Activated naive CD8-positive, alpha-beta T cell treated with anti-CD3 and anti-CD28 coated beads, Interleukin-2, amount 50 U/mL, for 24 hours (primary cell): ENCODE results near the gene LPAR6.

Source experiments
- ATAC-seq: fragments of 150-1000 bp; cut with Tn5 transposase; one replicate; pipeline ENCODE4 v1.10.0; 2021
- DNase-seq: peaks from one replicate; pipeline ENCODE4 v3.0.0; 2021
- H3K27ac Mint-ChIP-seq: one replicate; pipeline ENCODE4 v1.8.0; 2021; ENCODE audit warnings: mild to moderate bottlenecking, mixed read lengths
- H3K27me3 Mint-ChIP-seq: one replicate; pipeline ENCODE4 v1.8.0; 2021; ENCODE audit warnings: mixed read lengths
- H3K36me3 Mint-ChIP-seq: one replicate; pipeline ENCODE4 v1.8.0; 2021; ENCODE audit warnings: low read depth, mixed read lengths
- H3K4me1 Mint-ChIP-seq: one replicate; pipeline ENCODE4 v1.8.0; 2021; ENCODE audit warnings: mixed read lengths
- H3K4me3 Mint-ChIP-seq: one replicate; pipeline ENCODE4 v1.8.0; 2021; ENCODE audit warnings: mild to moderate bottlenecking, moderate library complexity, mixed read lengths
- H3K9me3 Mint-ChIP-seq: one replicate; pipeline ENCODE4 v1.8.0; 2021; ENCODE audit warnings: mixed read lengths

LPAR6 gene

DNA sequence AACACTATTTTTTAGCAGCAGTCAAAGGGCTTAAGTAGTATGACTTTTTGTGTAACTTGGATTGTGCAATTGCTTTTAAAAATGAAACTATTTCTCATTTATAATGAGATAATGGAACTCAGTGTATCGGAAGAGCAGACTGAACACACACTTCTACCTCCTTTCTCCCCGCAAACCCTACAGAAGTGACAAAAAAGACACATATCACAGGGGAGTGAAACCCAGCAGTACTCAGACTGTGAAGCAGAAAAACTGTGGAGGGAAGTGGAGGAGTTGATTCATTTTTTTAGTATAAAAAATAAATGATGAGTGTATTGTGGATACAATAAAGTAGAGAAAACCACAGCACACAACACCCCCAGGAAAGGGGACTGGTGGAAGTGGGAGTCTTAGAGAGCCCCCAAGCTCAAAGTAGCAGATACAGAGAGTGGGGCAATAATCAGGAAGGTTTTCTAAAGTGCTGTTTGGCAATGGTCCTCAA, 9.7 kb downstream of the LPAR6 start:
- peak overlapping the region; percentile 29 for H3K4me3 Mint-ChIP-seq

DNA sequence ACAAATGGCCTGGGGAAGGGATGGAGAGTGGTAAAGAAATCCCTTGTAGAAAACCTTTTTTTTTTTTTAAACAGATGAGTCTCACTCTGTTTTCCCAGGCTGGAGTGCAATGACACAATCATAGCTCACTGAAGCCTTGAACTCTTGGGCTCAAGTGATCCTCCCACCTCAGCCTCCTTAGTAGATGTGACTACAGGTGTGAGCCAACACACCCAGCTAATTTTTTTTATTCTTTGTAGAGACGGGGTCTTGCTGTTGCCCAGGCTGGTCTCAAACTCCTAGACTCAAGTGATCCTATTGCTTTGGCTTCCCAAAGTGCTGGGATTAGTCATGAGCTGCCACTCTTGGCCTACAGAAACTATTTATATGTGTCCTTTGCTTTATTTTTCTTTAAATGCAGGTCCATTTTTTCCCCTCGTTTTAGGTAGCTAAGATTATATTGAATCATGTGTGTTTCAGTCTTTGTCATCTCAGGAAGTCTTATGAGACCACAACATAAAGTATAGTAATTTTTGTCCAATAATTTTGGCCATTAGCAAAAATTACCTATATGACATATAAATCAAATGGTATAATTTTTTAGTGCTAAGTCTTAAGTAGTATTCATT, 10.5 kb downstream of the LPAR6 start:
- H3K9me3 Mint-ChIP-seq = no peaks in the 10 kb centered on the region
- H3K4me1 Mint-ChIP-seq = peaks cover 67% of the 10 kb centered on the region
- H3K4me3 Mint-ChIP-seq = peak overlapping the region; percentile 13
- ATAC-seq = peak; percentile 41
- H3K27ac Mint-ChIP-seq = peak overlapping the region; percentile 74
- no peaks in the 10 kb centered on the region for H3K27me3 Mint-ChIP-seq
- peaks cover 1% of the 10 kb centered on the region for H3K36me3 Mint-ChIP-seq
- no peak for DNase-seq

More for the DNA sequence above, 9.7 kb downstream of the LPAR6 start:
- peak; percentile 24 for DNase-seq
- H3K27ac Mint-ChIP-seq = peak overlapping the region; percentile 69
- H3K4me1 Mint-ChIP-seq = peaks cover 70% of the 10 kb centered on the region
- peaks cover 1% of the 10 kb centered on the region for H3K36me3 Mint-ChIP-seq
- ATAC-seq = peak; percentile 96
- H3K9me3 Mint-ChIP-seq = no peaks in the 10 kb centered on the region
- no peaks in the 10 kb centered on the region for H3K27me3 Mint-ChIP-seq

DNA sequence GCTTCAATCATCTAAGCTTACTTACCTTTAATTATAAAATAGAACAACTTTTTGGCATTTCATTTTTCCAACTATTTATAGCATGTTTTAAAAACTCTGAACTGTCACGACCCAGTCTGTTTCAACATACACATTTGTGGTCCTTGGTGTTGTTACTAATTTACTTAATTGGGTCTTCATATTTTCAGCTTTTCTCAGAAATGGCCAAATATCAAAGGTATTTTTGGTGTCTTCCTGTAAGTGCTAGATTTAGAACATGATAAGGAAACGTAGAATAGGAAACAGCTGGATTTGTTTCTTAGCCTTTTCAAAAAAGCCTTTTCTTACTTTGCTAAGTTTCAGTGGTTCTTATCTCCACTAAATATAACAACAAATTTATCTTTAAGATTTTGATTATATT, 11.4 kb downstream of the LPAR6 start:
- ATAC-seq (no peak), DNase-seq (no peak)
- H3K4me1 Mint-ChIP-seq = peaks cover 62% of the 10 kb centered on the region
- no peaks in the 10 kb centered on the region for H3K27me3 Mint-ChIP-seq
- no peaks in the 10 kb centered on the region for H3K9me3 Mint-ChIP-seq
- H3K27ac Mint-ChIP-seq = peak overlapping the region; percentile 41
- H3K4me3 Mint-ChIP-seq = no peak overlapping the region
- peaks cover 6% of the 10 kb centered on the region for H3K36me3 Mint-ChIP-seq

DNA sequence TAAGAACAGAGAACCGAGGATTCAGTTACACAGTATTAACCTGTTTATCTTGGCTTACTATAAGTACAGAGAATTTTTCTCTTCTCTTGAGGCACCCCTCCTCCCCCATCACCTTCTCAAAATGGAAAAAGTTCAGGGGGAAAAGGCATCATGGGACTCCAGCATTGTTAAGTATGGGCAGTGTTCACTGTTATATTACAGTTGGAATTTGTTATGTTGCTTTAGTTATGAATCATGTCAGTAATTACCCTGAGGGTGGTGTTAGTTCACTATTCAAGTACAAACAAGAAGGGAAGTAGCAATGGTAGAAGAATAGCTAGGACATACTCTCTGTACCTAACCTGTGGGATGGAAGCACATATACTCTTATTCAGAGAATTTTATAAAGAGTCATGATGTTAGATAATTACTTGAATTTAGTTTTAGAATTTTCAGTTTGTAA, 12.0 kb downstream of the LPAR6 start:
- H3K9me3 Mint-ChIP-seq = no peaks in the 10 kb centered on the region
- H3K36me3 Mint-ChIP-seq = peaks cover 9% of the 10 kb centered on the region
- peak; percentile 27 for ATAC-seq
- no peak for DNase-seq
- H3K4me3 Mint-ChIP-seq = peak overlapping the region; percentile 39
- no peaks in the 10 kb centered on the region for H3K27me3 Mint-ChIP-seq
- peak overlapping the region; percentile 88 for H3K27ac Mint-ChIP-seq
- peaks cover 56% of the 10 kb centered on the region for H3K4me1 Mint-ChIP-seq

DNA sequence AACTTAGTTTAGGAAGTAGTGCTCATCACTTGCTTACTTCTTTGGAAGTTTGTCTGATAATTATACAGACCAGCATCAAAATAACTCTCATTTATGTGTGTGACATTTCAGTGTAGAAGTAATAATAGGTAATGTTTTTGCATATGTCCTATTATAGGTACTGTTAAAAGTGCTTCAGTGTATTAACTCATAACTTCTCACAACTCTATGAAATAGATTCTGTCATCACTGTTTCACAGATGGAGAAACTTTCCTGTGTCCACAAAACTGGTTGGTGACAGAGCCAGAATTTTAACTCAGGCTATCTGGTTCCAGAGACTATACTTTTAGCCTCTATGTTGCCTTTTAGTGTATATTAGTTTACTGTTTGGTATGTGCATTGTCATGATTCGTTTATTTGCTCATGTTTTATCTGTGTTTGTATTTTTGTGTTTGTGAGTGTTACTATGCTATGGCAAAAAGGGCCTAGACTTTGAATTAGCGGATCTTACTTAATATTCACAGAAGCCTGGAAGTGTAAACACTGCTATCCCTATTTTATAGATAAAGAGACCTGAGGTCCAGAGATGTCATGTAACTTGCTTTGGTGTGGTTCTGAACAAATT, 12.7 kb downstream of the LPAR6 start:
- H3K4me3 Mint-ChIP-seq = no peak overlapping the region
- H3K36me3 Mint-ChIP-seq = peaks cover 16% of the 10 kb centered on the region
- DNase-seq (no peak), ATAC-seq (no peak)
- H3K27ac Mint-ChIP-seq = peak overlapping the region; percentile 88
- H3K4me1 Mint-ChIP-seq = peaks cover 51% of the 10 kb centered on the region
- H3K9me3 Mint-ChIP-seq = no peaks in the 10 kb centered on the region
- no peaks in the 10 kb centered on the region for H3K27me3 Mint-ChIP-seq

DNA sequence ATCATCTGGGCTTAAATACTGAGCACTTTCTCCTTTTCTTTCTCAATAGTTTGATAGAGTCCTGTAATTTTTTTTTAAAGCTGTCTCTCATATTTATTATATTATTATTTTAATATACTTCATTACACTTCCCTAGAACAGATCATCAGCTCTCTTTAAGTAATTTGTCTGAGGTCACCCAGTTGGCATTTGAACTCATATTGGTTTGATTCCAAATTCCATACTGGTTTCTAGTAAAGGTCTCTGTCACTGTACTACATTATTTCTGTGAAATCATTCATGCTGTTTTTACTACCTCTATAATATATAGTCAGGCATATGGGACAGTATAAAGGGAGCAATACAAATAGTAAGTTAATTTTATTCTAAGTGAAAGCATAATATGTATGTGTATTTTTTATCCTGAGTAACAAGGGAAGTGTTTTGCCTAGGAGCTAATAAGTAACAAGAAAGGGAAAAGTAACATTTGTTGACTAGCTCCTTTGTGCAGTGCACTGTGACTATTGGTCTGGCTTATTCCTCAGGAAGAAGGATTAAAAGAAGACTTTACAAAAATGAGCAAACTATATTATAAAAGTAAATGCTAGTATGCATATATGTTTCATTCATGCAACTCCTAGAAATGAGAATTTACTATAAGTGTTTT, 14.3 kb downstream of the LPAR6 start:
- Mint-ChIP-seq H3K27me3 (no peaks in the 10 kb centered on the region), H3K9me3 (no peaks in the 10 kb centered on the region), H3K4me3 (no peak overlapping the region), H3K36me3 (peaks cover 26% of the 10 kb centered on the region), H3K4me1 (peaks cover 41% of the 10 kb centered on the region), H3K27ac (no peak overlapping the region)
- DNase-seq (no peak), ATAC-seq (no peak)

DNA sequence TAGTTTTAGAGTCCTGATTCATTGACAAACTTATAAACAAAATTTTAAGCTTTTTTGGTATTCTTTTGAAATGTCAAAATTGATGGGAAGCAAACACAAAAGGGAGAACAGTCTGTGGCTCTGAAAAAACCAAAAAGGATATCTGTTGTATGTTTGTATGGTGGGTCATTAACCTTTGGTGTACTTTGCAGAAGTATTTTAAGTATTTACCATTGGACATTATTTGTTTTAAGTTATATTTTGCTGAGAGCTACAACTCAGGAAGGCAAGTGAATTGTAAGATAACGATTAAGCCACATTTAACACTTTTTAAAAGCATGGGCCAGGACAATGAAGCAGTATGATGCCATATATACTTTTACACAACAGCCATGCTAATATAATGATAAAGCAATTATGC, 15.2 kb downstream of the LPAR6 start:
- H3K4me3 Mint-ChIP-seq = no peak overlapping the region
- H3K27ac Mint-ChIP-seq = no peak overlapping the region
- DNase-seq = no peak
- peaks cover 6% of the 10 kb centered on the region for H3K9me3 Mint-ChIP-seq
- ATAC-seq = no peak
- H3K27me3 Mint-ChIP-seq = no peaks in the 10 kb centered on the region
- H3K36me3 Mint-ChIP-seq = peaks cover 35% of the 10 kb centered on the region
- H3K4me1 Mint-ChIP-seq = peaks cover 34% of the 10 kb centered on the region

DNA sequence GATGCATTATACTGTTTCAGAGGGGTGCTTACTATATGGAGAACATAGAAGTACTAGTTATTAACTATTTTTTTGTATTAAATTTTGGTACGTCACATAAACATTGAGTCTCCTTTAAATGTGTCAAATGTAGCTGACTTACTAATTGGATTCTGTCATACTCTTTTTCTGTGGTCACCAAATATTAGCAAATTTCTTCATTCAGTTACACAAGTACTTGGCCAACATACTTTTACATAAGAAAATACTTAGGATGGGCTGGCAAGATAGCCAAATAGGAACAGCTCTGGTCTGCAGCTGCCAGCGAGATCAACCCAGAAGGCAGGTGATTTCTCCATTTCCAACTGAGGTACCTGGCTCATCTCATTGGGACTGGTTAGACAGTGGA, 19.2 kb downstream of the LPAR6 start:
- Mint-ChIP-seq H3K9me3 (peaks cover 21% of the 10 kb centered on the region), H3K27me3 (no peaks in the 10 kb centered on the region), H3K36me3 (peaks cover 62% of the 10 kb centered on the region), H3K4me3 (no peak overlapping the region), H3K27ac (no peak overlapping the region), H3K4me1 (peaks cover 6% of the 10 kb centered on the region)
- ATAC-seq (no peak), DNase-seq (no peak)

DNA sequence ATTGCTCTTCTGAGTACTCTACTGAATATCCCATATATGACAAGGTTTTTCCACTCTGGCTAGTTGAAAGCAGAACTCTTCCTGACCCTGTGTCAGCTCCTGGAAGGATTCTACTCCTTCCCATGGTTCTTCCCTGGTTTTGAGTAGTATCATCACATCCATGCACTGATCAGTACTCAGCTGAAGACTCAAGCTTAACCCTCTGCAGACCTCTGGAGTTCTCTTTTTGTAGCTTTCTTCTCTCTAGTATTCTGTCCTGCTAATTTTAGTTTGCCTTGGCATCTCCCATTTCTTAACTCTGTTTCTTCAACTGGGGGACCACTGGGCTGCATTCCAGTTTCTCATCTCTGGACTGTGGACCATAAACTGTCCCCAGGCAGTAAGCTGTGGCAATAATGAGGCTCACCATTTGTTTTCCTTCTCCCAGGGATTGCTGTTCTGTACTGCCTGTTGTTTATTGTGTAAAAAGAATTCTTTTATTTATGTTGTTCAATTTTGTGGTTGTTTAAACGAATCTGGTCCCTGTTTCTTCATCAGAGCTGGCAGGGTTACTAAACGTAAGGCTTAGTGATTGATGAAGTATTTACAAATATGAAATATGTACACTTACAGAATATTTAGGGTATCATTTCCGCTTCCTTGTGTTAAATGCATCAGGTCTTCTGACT, 19.7 kb downstream of the LPAR6 start:
- Mint-ChIP-seq H3K27me3 (no peaks in the 10 kb centered on the region), H3K9me3 (peaks cover 21% of the 10 kb centered on the region), H3K36me3 (peaks cover 66% of the 10 kb centered on the region), H3K4me1 (peaks cover under 1% of the 10 kb centered on the region), H3K4me3 (no peak overlapping the region), H3K27ac (no peak overlapping the region)
- DNase-seq (no peak), ATAC-seq (no peak)

DNA sequence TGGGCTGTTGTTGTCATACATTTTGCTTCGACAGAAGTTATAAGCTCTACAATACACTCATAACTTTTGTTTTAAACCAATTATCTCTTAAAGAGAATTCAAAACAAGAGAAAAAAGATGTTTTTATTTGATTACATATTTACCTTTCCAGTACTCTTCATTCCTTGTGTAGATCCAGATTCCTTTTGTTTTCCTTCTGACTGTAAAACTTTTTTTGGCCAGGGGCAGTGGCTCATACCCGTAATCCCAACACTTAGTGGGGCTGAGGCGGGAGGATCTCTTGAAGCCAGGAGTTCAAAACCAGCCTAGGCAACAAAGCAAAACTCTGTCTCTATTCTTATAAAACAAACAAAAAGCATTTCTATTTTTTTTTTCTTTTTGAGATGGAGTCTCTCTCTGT, 21.7 kb downstream of the LPAR6 start:
- peaks cover 65% of the 10 kb centered on the region for H3K36me3 Mint-ChIP-seq
- no peak overlapping the region for H3K27ac Mint-ChIP-seq
- ATAC-seq = no peak

DNA sequence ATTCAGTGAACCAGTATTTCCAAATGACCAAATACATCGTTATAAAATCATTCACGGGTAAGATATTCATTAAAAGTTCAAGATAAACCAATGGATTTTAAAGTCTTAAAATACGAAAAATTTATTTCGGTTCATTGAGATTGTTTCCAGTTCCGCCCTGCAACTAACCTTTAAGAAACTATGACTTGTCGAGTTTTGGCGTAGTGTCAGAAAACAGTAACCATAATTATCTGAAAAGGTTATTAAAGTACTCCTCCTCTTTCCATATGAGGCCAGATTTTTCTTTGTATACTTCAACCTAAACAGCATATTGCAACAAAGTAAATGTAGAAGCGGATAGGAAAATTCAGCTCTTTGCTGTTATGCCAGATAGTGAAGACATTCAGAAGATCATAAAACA, 26.1 kb downstream of the LPAR6 start:
- H3K9me3 Mint-ChIP-seq = peaks cover 7% of the 10 kb centered on the region
- H3K27me3 Mint-ChIP-seq = no peaks in the 10 kb centered on the region
- H3K4me1 Mint-ChIP-seq = no peaks in the 10 kb centered on the region
- no peak overlapping the region for H3K4me3 Mint-ChIP-seq
- peaks cover 45% of the 10 kb centered on the region for H3K36me3 Mint-ChIP-seq
- no peak overlapping the region for H3K27ac Mint-ChIP-seq
- DNase-seq = no peak
- no peak for ATAC-seq

More for the DNA sequence above, 21.7 kb downstream of the LPAR6 start:
- no peaks in the 10 kb centered on the region for H3K4me1 Mint-ChIP-seq
- peaks cover 21% of the 10 kb centered on the region for H3K9me3 Mint-ChIP-seq
- no peak for DNase-seq
- no peak overlapping the region for H3K4me3 Mint-ChIP-seq
- no peaks in the 10 kb centered on the region for H3K27me3 Mint-ChIP-seq

DNA sequence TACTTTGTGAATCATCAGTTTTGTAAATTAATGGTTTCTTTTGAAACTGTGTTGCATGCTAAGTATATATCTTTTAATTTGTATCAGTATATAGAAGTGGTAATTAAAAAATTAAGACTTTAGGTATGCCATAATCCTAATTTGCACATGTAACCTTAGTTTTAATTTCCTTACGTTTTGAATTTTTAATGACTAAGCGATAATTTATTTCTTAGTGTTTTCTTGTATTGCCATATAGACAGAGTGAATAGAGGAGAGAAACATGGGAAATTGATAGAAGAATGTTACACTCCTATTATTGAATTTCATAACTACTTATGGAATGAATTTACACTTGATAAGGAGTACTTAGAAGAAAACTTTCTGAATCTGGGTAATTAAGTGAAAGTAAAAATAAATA, 29.5 kb downstream of the LPAR6 start:
- DNase-seq = no peak
- Mint-ChIP-seq H3K36me3 (peaks cover 41% of the 10 kb centered on the region), H3K27me3 (no peaks in the 10 kb centered on the region), H3K27ac (no peak overlapping the region), H3K4me1 (no peaks in the 10 kb centered on the region), H3K9me3 (no peaks in the 10 kb centered on the region), H3K4me3 (no peak overlapping the region)
- no peak for ATAC-seq

DNA sequence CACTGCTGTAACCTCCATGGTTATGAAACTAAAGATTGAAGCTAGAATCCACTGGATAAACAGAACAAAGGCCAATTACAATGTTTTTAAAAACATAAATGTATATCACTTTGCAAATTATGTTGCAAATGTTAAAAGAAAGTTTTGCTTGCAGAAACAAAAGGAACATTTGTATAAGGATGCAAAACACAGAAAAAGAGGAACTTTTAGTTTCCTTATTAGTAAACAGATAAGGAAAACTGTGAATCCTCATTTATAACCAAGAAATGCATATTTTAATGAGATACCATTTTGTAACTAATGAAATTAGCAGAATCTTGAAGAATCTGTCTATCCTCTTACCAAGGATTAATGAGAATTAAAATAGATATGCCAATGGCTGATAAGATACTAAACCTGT, 32.3 kb downstream of the LPAR6 start:
- H3K36me3 Mint-ChIP-seq = peaks cover 42% of the 10 kb centered on the region
- H3K27me3 Mint-ChIP-seq = no peaks in the 10 kb centered on the region
- no peak overlapping the region for H3K27ac Mint-ChIP-seq
- ATAC-seq = no peak
- no peaks in the 10 kb centered on the region for H3K4me1 Mint-ChIP-seq
- DNase-seq = no peak
- no peak overlapping the region for H3K4me3 Mint-ChIP-seq
- no peaks in the 10 kb centered on the region for H3K9me3 Mint-ChIP-seq

DNA sequence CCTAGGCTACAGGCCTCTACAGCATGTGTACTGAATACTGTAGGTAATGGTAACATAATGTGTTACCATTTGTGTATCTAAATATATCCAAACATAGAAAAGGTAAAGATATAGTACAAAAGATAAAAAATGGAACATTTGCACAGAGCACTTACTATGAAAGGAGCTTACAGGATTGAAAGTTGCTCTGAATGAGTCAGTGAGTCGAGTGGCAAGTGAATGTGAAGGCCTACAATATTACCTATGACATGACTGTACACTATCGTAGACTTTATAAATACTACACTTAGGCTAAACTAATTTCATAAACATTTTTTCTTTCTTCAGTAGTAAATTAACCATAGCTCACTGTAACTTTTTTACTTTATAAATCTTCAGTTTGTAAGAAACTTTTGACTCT, 35.1 kb downstream of the LPAR6 start:
- Mint-ChIP-seq H3K27me3 (no peaks in the 10 kb centered on the region), H3K27ac (no peak overlapping the region), H3K4me1 (no peaks in the 10 kb centered on the region), H3K36me3 (peaks cover 47% of the 10 kb centered on the region), H3K9me3 (peaks cover 4% of the 10 kb centered on the region), H3K4me3 (no peak overlapping the region)
- DNase-seq (no peak), ATAC-seq (no peak)

DNA sequence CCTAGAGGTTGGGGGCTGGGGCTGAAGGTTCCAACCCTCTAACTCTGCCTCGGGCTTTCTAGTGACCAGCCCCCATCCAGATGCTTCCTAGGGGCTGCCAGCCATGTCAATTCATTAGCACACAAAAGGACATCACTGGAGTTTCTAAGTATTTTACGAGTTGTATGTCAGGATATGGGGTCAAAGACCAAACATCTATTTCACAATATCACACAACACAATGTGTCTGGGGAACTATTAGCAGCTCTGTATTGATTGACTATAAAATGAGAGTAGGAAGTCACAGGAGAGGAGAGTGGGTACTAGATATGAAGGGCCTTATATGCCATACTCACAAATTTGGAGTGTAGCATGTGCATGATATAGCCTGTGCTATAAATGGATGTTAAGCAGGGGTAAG, 42.1 kb downstream of the LPAR6 start:
- Mint-ChIP-seq H3K27ac (no peak overlapping the region), H3K4me1 (no peaks in the 10 kb centered on the region), H3K36me3 (peaks cover 32% of the 10 kb centered on the region), H3K4me3 (no peak overlapping the region), H3K9me3 (peaks cover 4% of the 10 kb centered on the region), H3K27me3 (no peaks in the 10 kb centered on the region)
- DNase-seq (no peak), ATAC-seq (no peak)
